ES-I3 (cell line): ENCODE results near the gene PACSIN2.
"Not testable (repeated sequence)": the region's sequence is repeated elsewhere in the genome, so short reads cannot be mapped to it uniquely, and the experiment has no call there.

Experiments
- H3K36me3 ChIP-seq: 2 replicates; pipeline ENCODE4 v1.6.1; 2013; ENCODE audit warnings: mild to moderate bottlenecking, low read length, control low read depth, moderate library complexity; ENCODE audit not compliant: insufficient read depth
- H3K4me1 ChIP-seq: 2 replicates; pipeline ENCODE4 v1.6.1; 2013; ENCODE audit warnings: mild to moderate bottlenecking, control low read depth, low read length; ENCODE audit not compliant: insufficient read depth
- H3K9ac ChIP-seq: 2 replicates; pipeline ENCODE4 v1.6.1; 2013; ENCODE audit warnings: low read depth, mild to moderate bottlenecking, low read length, moderate library complexity
- H3K9me3 ChIP-seq: 2 replicates; pipeline ENCODE4 v1.6.1; 2013; ENCODE audit warnings: mild to moderate bottlenecking, low read length, moderate library complexity; ENCODE audit not compliant: control insufficient read depth, insufficient read depth

PACSIN2 gene

GRCh38 chr22:43017525-43018460, 2.8 kb upstream of the PACSIN2 start:
- Histone ChIP-seq H3K9me3 (peaks cover 5% of the 10 kb centered on the region), H3K4me1 (no peaks in the 10 kb centered on the region; the same call in 1 of the 2 replicates), H3K36me3 (0 out of 2 replicates have a peak, but pooled peaks cover 4% of the 10 kb centered on the region), H3K9ac (no peak overlapping the region)

- not testable (repeated sequence) for H3K9me3 ChIP-seq, H3K4me1 ChIP-seq, H3K9ac ChIP-seq, H3K36me3 ChIP-seq
Observed at GRCh38 chr22:43016150-43016549, 1.2 kb upstream of the PACSIN2 start.

- H3K36me3 ChIP-seq = 0 out of 2 replicates have a peak, but pooled peaks cover 4% of the 10 kb centered on the region
- H3K9me3 ChIP-seq = peaks cover 5% of the 10 kb centered on the region
- H3K4me1 ChIP-seq = peaks cover 4% of the 10 kb centered on the region; the same call in 1 of the 2 replicates
- peak overlapping the region; percentile 79 for H3K9ac ChIP-seq
Observed at GRCh38 chr22:43015677-43016042, 711 bp upstream of the PACSIN2 start.

- H3K4me1 ChIP-seq = peaks cover 4% of the 10 kb centered on the region; the same call in 1 of the 2 replicates
- H3K9ac ChIP-seq = peak overlapping the region; percentile 79
- 0 out of 2 replicates have a peak, but pooled peaks cover 4% of the 10 kb centered on the region for H3K36me3 ChIP-seq
- peaks cover 5% of the 10 kb centered on the region for H3K9me3 ChIP-seq
Observed at GRCh38 chr22:43014316-43014868, 557 bp downstream of the PACSIN2 start.

- Histone ChIP-seq H3K9ac (peak overlapping the region; percentile 79), H3K4me1 (peaks cover 4% of the 10 kb centered on the region; the same call in 1 of the 2 replicates), H3K36me3 (0 out of 2 replicates have a peak, but pooled peaks cover 4% of the 10 kb centered on the region), H3K9me3 (peaks cover 5% of the 10 kb centered on the region)
Observed at GRCh38 chr22:43013355-43014315, 1.3 kb downstream of the PACSIN2 start.

GRCh38 chr22:43012390-43012789, 2.6 kb downstream of the PACSIN2 start:
- H3K9ac ChIP-seq = no peak overlapping the region
- H3K4me1 ChIP-seq = peaks cover 9% of the 10 kb centered on the region; the same call in 1 of the 2 replicates
- H3K36me3 ChIP-seq = no peaks in the 10 kb centered on the region
- H3K9me3 ChIP-seq = no peaks in the 10 kb centered on the region

GRCh38 chr22:43011079-43011478, 3.9 kb downstream of the PACSIN2 start:
- Histone ChIP-seq H3K9ac (no peak overlapping the region), H3K4me1 (peaks cover 10% of the 10 kb centered on the region; the same call in 1 of the 2 replicates), H3K36me3 (no peaks in the 10 kb centered on the region), H3K9me3 (no peaks in the 10 kb centered on the region)

GRCh38 chr22:43009444-43009843, 5.5 kb downstream of the PACSIN2 start:
- Histone ChIP-seq H3K9me3 (no peaks in the 10 kb centered on the region), H3K36me3 (no peaks in the 10 kb centered on the region), H3K9ac (no peak overlapping the region), H3K4me1 (peaks cover 20% of the 10 kb centered on the region)

- H3K9me3 ChIP-seq = no peaks in the 10 kb centered on the region
- peaks cover 25% of the 10 kb centered on the region for H3K4me1 ChIP-seq
- no peak overlapping the region for H3K9ac ChIP-seq
- no peaks in the 10 kb centered on the region for H3K36me3 ChIP-seq
Observed at GRCh38 chr22:43008921-43009320, 6.0 kb downstream of the PACSIN2 start.

- Histone ChIP-seq H3K4me1 (peaks cover 26% of the 10 kb centered on the region), H3K9me3 (no peaks in the 10 kb centered on the region), H3K9ac (no peak overlapping the region), H3K36me3 (no peaks in the 10 kb centered on the region)
Observed at GRCh38 chr22:43008509-43008908, 6.4 kb downstream of the PACSIN2 start.

GRCh38 chr22:43007519-43008102, 7.3 kb downstream of the PACSIN2 start:
- Histone ChIP-seq H3K36me3 (no peaks in the 10 kb centered on the region), H3K4me1 (peaks cover 29% of the 10 kb centered on the region), H3K9me3 (no peaks in the 10 kb centered on the region), H3K9ac (no peak overlapping the region)

- Histone ChIP-seq H3K4me1 (peaks cover 37% of the 10 kb centered on the region), H3K36me3 (no peaks in the 10 kb centered on the region), H3K9me3 (no peaks in the 10 kb centered on the region), H3K9ac (no peak overlapping the region)
Observed at GRCh38 chr22:43006753-43007152, 8.2 kb downstream of the PACSIN2 start.

- peaks cover 41% of the 10 kb centered on the region for H3K4me1 ChIP-seq
- H3K9ac ChIP-seq = no peak overlapping the region
- H3K9me3 ChIP-seq = no peaks in the 10 kb centered on the region
- no peaks in the 10 kb centered on the region for H3K36me3 ChIP-seq
Observed at GRCh38 chr22:43006016-43006505, 8.9 kb downstream of the PACSIN2 start.
